Measurements from ENCODE around the gene SRRM2. TPM values are rescaled to one million over a fixed set of nuclear protein-coding genes. Genes with fewer than 3 reads are reported as not detected.

SRRM2 gene
- total and polyA plus RNA-seq, 9 of the 15 experiments (the other 6 are each of a cell fraction or from before 2014, with no cell fraction given): 26.7 to 563 (median 81.1) TPM

GRCh38 chr16:2720719-2721633 is 31.5 kb upstream of the SRRM2 start (continued):
- TF ChIP-seq TEAD4 (IDR thresholded peaks at IDR 0.05; ENCODE audit: low read length) (0 out of 2 replicates have a peak, but pooled peaks have one; percentile 25), TEAD4 (CRISPR knock-in tag; IDR thresholded peaks at IDR 0.05; ENCODE audit: borderline replicate concordance) (no peak), GATAD2B (IDR thresholded peaks at IDR 0.05; ENCODE audit: borderline replicate concordance) (peak; percentile 76; the same call in 1 of the 2 replicates), CCNT2 (IDR thresholded peaks at IDR 0.05; ENCODE audit: borderline replicate concordance, extremely low read depth, insufficient read length, low read depth, low read length) (peak; percentile 62), HDAC1 (IDR thresholded peaks at IDR 0.05) (no peak; a peak in 1 of 4 replicates), PHF20 (IDR thresholded peaks at IDR 0.05; ENCODE audit: partially characterized antibody) (peak; percentile 87), ID3 (CRISPR knock-in tag; IDR thresholded peaks at IDR 0.05) (no peak), ID3 (tag; IDR thresholded peaks at IDR 0.05) (no peak), ZNF140 (CRISPR knock-in tag; IDR thresholded peaks at IDR 0.05) (no peak), SMAD4 (CRISPR knock-in tag; conservative IDR thresholded peaks at IDR 0.05) (peak; percentile 76), ZNF584 (CRISPR knock-in tag; IDR thresholded peaks at IDR 0.05; ENCODE audit: low read depth) (no peak), ZBTB17 (CRISPR knock-in tag; IDR thresholded peaks at IDR 0.05) (no peak), ELF2 (CRISPR knock-in tag; IDR thresholded peaks at IDR 0.05) (no peak), RBM39 (optimal IDR thresholded peaks at IDR 0.05; ENCODE audit: low read depth, low read length) (no peak), ZEB2 (IDR thresholded peaks at IDR 0.05) (peak; percentile 58; the same call in 1 of the 2 replicates), EP400 (IDR thresholded peaks at IDR 0.05) (peak; percentile 54; the same call in 1 of the 2 replicates), SIN3A (IDR thresholded peaks at IDR 0.05; ENCODE audit: borderline replicate concordance in 2 of 2, control insufficient read depth in 1 of 2, low read depth in 2 of 2, low read length in 2 of 2) (peak in 1 of 2 experiments; percentile 31; a peak in 1 of 4 replicates), FUS (optimal IDR thresholded peaks at IDR 0.05; ENCODE audit: low read depth, low read length) (no peak), RBBP5 (IDR thresholded peaks at IDR 0.05; ENCODE audit: borderline replicate concordance, insufficient read depth, low read length, poor library complexity, severe bottlenecking) (peak; percentile 66), ZNF282 (CRISPR knock-in tag; IDR thresholded peaks at IDR 0.05) (no peak), ZNF707 (CRISPR knock-in tag; conservative IDR thresholded peaks at IDR 0.05) (no peak), HCFC1 (IDR thresholded peaks at IDR 0.05; ENCODE audit: low read depth, low read length) (peak; percentile 80), ZC3H8 (IDR thresholded peaks at IDR 0.05) (no peak), NCOA2 (IDR thresholded peaks at IDR 0.05; ENCODE audit: partially characterized antibody in 2 of 2) (no peak), PTRF (tag; IDR thresholded peaks at IDR 0.05) (no peak), ZNF695 (CRISPR knock-in tag; IDR thresholded peaks at IDR 0.05) (no peak), RCOR1 (IDR thresholded peaks at IDR 0.05; ENCODE audit: borderline replicate concordance in 1 of 2, low read depth in 2 of 2, low read length in 2 of 2) (no peak)
- TF ChIP-seq, protein P1, sequence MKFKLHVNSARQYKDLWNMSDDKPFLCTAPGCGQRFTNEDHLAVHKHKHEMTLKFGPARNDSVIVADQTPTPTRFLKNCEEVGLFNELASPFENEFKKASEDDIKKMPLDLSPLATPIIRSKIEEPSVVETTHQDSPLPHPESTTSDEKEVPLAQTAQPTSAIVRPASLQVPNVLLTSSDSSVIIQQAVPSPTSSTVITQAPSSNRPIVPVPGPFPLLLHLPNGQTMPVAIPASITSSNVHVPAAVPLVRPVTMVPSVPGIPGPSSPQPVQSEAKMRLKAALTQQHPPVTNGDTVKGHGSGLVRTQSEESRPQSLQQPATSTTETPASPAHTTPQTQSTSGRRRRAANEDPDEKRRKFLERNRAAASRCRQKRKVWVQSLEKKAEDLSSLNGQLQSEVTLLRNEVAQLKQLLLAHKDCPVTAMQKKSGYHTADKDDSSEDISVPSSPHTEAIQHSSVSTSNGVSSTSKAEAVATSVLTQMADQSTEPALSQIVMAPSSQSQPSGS (CRISPR knock-in tag; IDR thresholded peaks at IDR 0.05): peak; percentile 80; the same call in 1 of the 2 replicates
